Right cardiac atrium (tissue), 5 donors: ENCODE measurements around the gene TMEM14A. TPM values are rescaled to one million over a fixed set of nuclear protein-coding genes. Genes with fewer than 3 reads are reported as not detected.
"Not testable (repeated sequence)": the region's sequence is repeated elsewhere in the genome, so short reads cannot be mapped to it uniquely, and the experiment has no call there.

ENCODE experiments used
- ATAC-seq, 2 donors: fragments of 200-7000 bp; cut with Tn5 transposase; one replicate each; pipeline versions ENCODE4 v1.8.0 to v1.9.1; 2020; ENCODE audit warnings: moderate library complexity in 2 of 2, mild to moderate bottlenecking in 1 of 2
- DNase-seq, 3 donors: peaks; one replicate each; pipeline ENCODE4 v3.0.0-alpha.2; 2020
- H3K27ac ChIP-seq: one replicate; pipeline ENCODE4 v1.5.1; 2013; ENCODE audit warnings: mild to moderate bottlenecking, low read length, control low read depth, moderate library complexity
- H3K27me3 ChIP-seq: one replicate; pipeline ENCODE4 v1.6.1; 2013; ENCODE audit not compliant: control insufficient read depth, insufficient read depth
- H3K4me1 ChIP-seq: one replicate; pipeline ENCODE4 v1.6.1; 2013; ENCODE audit warnings: low read length; ENCODE audit not compliant: control insufficient read depth, insufficient read depth
- H3K4me3 ChIP-seq: one replicate; pipeline ENCODE4 v1.5.1; 2013; ENCODE audit warnings: low read length, control low read depth
- H3K9me3 ChIP-seq: one replicate; pipeline ENCODE4 v1.6.1; 2013; ENCODE audit warnings: low read length; ENCODE audit not compliant: control insufficient read depth
- WGBS: extraction: QIAGEN DNeasy Blood & Tissue Kit; methylation state at CpG from one replicate; pipeline ENCODE4 v1.1.7; 2013; 5-methylcytosine and 5-hydroxymethylcytosine counted together
- intact Hi-C, 4 donors: fragments of 100-400 bp; cut with DNase I; formaldehyde crosslinking; loops; one replicate each; pipeline versions ENCODE4 v1.11.0 to v1.14.0; 2022 to 2023
- polyA plus RNA-seq: library from polyadenylated mRNA; stranded (reverse); fragments of 200-250 nt; gene quantifications from one replicate; pipeline ENCODE4 v1.2.3, GENCODE V29; 2013
- total RNA-seq, 4 donors: library from RNA; stranded (reverse); fragmentation: NEBNext Ultra II Directional; extraction: Animal tissue kit (Norgen Biotek cat#: 25700); gene quantifications; one replicate each; pipeline ENCODE4 v1.2.1, GENCODE V29; 2021
- donor health status: healthy with polysubstance abuse.
- donor health status: DM: no; HTN: yes; CAD: no.
- donor health status: DM: no; HTN: no; CAD: no.
- donor health status: DM: no; HTN: yes; CAD: no; lungs with severe emphysema.
- donor health status: DM: yes; HTN: yes; CAD: no.

The TMEM14A gene
- total and polyA plus RNA-seq, 5 donors: 8.7 to 19.5 (median 15.2) TPM

DNA sequence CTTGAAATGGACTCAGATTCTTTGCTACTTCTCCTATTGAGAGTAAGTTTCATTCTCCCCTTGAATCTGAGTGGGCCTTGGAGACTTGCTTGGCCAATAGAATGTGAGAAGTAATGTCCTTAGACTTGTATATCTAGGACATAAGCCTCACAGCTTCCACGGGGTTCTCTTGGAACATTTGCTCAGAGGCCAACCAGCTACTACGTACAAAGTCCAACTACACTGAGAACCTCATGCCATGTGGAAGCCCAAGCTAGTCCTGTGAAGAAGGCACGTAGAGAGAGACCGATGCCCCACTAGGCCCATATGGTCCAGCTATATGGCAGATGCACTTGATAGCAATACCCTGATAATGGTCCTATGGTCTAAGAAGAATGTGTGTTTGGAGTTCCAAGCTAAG is 22.9 kb downstream of the TMEM14A start:
- Histone ChIP-seq H3K9me3 (no peaks in the 10 kb centered on the region), H3K4me1 (no peaks in the 10 kb centered on the region), H3K27me3 (no peaks in the 10 kb centered on the region), H3K4me3 (no peak overlapping the region), H3K27ac (no peak overlapping the region)
- DNase-seq (no peak), ATAC-seq (no peak)
- intact Hi-C loops: no loop called here
- WGBS: 95% methylated on average over 4 of the region's 4 CpGs

DNA sequence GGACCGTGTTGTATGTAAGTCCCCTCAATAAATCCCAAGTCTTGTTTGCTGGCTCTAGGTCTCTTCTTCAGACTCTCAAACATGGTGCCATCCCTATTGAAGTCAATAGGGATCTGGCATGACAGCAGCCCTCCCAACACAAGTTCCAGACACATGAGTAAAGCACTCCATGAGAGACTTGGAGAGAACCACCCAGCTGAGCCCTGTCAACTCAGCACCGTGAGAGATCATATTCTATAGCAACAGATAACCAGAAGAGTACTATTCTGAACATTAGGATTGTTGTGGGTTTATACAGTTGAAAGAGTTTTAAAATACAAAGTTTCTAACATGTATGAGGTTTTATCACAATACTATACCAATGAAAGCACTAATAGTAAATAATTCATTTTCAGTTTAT is 23.5 kb downstream of the TMEM14A start:
- H3K27me3 ChIP-seq: no peaks in the 10 kb centered on the region
- no peak for DNase-seq
- no peaks in the 10 kb centered on the region for H3K9me3 ChIP-seq
- H3K4me1 ChIP-seq: no peaks in the 10 kb centered on the region
- no peak overlapping the region for H3K4me3 ChIP-seq
- 91% methylated on average over 2 of the region's 2 CpGs for WGBS
- intact Hi-C loops: no loop called here
- H3K27ac ChIP-seq: no peak overlapping the region
- no peak for ATAC-seq

DNA sequence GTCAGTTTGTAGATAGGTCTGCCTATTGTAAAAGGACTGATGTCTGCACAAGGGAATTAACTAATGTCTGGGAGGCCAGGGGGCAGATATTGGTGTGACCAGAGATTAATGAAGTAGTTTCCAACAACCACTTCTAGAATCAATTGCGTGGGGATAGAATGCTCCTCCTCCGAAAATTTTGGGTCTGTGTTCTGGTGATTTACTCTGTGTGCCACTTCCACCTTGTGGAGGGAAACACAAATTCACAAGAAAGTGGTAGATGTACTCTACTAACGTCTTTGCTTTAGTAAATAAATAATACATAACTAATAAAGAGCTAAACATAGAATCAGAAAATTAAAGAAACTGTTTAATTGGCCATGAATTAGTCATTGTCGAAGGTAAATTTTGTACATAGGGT is 25.5 kb downstream of the TMEM14A start:
- no peak for ATAC-seq
- no peaks in the 10 kb centered on the region for H3K4me1 ChIP-seq
- no peak overlapping the region for H3K27ac ChIP-seq
- H3K9me3 ChIP-seq: no peaks in the 10 kb centered on the region
- intact Hi-C loops: no loop called here
- H3K27me3 ChIP-seq: no peaks in the 10 kb centered on the region
- no peak for DNase-seq
- WGBS: 66% methylated on average over 4 of the region's 4 CpGs
- no peak overlapping the region for H3K4me3 ChIP-seq

DNA sequence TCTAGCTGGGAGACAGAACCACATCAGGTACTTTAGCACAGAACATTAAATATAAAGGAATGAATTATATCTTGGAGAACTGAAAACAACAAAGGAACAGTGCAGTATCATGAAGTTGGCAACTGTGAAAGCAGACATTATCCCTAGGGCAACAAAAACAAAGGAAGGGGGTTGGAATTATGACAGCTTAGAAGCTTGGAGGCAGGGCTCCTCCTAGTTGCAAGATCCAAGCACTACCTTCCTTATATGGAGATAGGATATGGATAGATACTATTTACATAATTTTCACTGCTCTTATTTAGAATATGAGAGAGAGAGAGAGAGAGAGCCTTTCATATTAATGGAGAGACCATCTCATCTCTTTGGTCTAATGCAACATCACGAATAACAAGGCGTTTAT is 27.0 kb downstream of the TMEM14A start:
- WGBS: 94% methylated on average over 2 of the region's 2 CpGs
- ATAC-seq: no peak
- no peaks in the 10 kb centered on the region for H3K27me3 ChIP-seq
- no peak overlapping the region for H3K4me3 ChIP-seq
- H3K9me3 ChIP-seq: no peaks in the 10 kb centered on the region
- no peaks in the 10 kb centered on the region for H3K4me1 ChIP-seq
- no peak overlapping the region for H3K27ac ChIP-seq
- no peak for DNase-seq
- intact Hi-C loops: no loop called here

DNA sequence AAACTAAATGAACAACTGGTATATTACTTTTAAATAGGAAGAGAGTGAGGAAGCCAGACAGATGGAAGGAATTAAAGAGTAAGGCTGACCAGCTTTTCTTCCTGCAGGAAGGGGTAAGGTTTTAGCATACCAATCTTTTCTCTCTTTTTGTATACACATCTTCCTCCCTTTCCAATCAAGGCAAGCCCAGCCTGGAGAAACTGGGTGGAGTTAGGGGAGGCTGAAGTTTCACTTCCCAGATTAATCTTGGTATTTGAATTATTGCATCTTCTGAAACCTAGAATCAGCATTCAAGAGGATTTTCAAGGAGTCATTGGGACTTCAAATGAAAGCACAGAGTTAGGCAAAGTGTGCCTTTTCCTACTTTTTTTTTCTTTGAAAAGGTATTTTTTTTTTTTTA is 33.1 kb downstream of the TMEM14A start:
- H3K9me3 ChIP-seq: no peaks in the 10 kb centered on the region
- intact Hi-C loops: no loop called here
- DNase-seq: no peak
- H3K27me3 ChIP-seq: no peaks in the 10 kb centered on the region
- no peak overlapping the region for H3K4me3 ChIP-seq
- no peaks in the 10 kb centered on the region for H3K4me1 ChIP-seq
- ATAC-seq: no peak
- no peak overlapping the region for H3K27ac ChIP-seq

DNA sequence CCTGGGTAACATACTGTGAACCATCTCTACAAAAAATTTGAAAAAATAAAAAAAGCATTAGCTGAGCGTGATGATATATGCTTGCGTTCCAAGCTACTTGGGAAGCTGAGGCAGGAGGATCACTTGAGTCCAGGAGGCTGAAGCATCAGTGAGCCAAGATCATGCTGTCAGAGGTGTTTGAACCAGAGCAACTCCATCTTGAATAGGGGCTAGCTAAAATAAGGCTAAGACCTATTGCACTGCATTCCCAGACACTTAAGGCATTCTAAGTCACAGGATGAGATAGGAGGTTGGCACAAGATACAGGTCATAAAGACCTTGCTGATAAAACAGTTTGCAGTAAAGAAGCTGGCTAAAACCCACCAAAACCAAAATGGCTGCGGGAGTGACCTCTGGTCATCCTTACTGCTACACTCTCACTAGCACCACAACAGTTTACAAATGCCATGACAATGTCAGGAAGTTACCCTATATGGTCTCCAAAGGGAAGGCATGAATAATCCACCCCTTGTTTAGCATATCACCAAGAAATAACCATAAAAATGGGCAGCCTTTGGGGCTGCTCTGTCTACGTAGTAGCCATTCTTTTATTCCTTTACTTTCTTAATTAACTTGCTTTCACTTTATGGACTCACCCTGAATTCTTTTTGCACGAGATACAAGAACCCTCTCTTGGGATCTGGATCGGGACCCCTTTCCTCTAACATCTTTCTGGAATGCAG is 34.0 kb downstream of the TMEM14A start:
- H3K9me3 ChIP-seq, intact Hi-C loops, H3K27me3 ChIP-seq, DNase-seq, H3K4me1 ChIP-seq, H3K27ac ChIP-seq, ATAC-seq, H3K4me3 ChIP-seq: not testable (repeated sequence)
- 89% methylated on average over 6 of the region's 6 CpGs for WGBS

DNA sequence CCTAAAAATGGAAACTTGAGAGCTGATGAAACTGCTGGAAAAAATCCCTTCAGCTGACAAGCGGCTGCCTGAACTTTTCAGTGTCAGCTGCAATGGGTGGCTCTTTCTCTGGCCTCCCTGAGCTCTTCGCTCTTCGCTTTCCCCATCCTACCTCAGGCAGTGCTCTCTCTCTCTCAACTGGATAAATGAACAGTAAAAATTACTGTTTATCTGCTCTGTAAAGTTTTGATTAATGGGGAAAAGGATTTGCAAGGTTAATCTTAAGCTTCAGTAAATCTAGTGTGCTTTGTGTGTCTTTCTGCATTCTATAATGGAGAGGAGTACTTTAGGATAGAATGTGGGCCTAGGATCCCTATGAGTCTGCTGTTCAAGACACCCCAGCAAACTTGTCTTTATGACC is 35.1 kb downstream of the TMEM14A start:
- DNase-seq (no peak), ATAC-seq (no peak)
- intact Hi-C loops: no loop called here
- Histone ChIP-seq H3K4me1 (no peaks in the 10 kb centered on the region), H3K4me3 (no peak overlapping the region), H3K27me3 (no peaks in the 10 kb centered on the region), H3K9me3 (no peaks in the 10 kb centered on the region), H3K27ac (no peak overlapping the region)
- 96% methylated on average over 3 of the region's 3 CpGs for WGBS

DNA sequence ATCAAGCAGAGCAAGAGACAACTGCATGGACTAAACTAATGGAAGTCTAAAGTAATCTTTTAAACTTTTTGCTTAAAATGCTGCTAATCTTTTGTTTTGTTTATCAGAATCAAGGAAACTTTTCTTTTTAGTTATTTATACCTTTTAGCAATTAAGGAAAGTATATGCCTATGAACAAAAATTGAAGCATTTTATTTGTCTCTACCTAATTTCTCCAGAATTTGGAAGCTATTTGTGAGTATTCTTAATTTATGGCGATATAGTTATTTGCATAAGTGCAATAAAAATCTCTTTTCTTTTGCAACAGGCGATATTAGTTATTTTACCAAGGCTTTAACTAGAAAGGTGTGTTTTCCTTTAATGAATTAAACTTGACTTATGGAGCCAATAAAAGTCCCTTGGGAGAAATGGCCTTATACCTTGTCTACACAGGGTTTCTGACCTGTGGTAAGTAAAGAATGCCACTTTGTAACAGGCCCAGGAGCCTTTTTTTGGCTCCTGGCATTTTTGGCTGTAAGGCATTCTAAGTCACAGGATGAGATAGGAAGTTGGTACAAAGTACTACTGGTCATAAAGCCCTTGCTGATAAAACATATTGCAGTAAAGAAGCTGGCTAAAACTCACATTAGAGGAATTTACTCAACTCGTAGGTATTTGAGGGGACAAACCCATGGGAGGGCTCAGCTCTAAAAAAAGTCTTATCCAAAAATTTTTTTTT is 37.2 kb downstream of the TMEM14A start:
- DNase-seq (no peak), ATAC-seq (no peak)
- Histone ChIP-seq H3K27ac (no peak overlapping the region), H3K27me3 (no peaks in the 10 kb centered on the region), H3K4me3 (no peak overlapping the region), H3K4me1 (no peaks in the 10 kb centered on the region), H3K9me3 (no peaks in the 10 kb centered on the region)
- intact Hi-C loops: no loop called here
- WGBS: 70% methylated on average over 3 of the region's 3 CpGs

DNA sequence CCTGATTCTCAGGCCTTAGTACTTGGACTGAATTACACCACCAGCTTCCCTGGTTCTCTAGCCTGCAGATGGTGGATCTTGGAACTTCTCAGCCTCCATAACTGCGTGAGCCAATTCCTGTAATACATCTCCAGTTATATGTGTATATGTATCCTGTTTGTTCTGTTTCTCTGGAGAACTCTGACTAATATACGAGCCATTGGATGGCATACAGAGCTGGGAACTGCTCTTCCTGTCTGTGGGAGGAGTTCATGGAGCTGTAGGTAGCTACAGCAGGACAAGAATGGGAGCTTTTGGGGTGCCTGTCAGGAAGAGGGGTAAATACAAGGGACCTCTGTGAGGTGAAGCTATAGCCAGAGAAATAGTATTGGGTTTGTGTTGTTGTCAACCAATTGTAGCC is 41.2 kb downstream of the TMEM14A start:
- no peaks in the 10 kb centered on the region for H3K4me1 ChIP-seq
- DNase-seq (no peak), ATAC-seq (no peak)
- intact Hi-C loops: no loop called here
- no peaks in the 10 kb centered on the region for H3K27me3 ChIP-seq
- no peak overlapping the region for H3K4me3 ChIP-seq
- no peaks in the 10 kb centered on the region for H3K9me3 ChIP-seq
- 69% methylated on average over 2 of the region's 2 CpGs for WGBS
- no peak overlapping the region for H3K27ac ChIP-seq

DNA sequence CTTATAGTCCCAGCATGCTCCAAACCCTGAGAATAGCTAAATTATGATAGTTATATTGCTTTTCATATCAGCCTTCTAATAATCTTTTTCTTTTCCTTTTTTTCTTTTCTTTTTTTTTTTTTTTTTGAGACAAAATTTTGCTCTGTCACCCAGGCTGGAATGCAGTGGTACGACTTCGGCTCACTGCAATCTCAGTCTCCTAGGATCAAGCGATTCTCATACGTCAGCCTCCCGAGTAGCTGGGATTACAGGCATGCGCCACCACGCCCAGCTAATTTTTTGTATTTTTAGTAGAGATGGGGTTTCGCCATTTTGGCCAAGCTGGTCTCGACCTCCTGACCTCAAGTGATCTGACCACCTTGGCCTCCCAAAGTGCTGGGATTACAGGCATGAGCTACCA is 43.8 kb downstream of the TMEM14A start:
- H3K4me1 ChIP-seq, H3K27me3 ChIP-seq, ATAC-seq, H3K4me3 ChIP-seq, DNase-seq, H3K9me3 ChIP-seq, H3K27ac ChIP-seq, intact Hi-C loops: not testable (repeated sequence)
- 92% methylated on average over 9 of the region's 9 CpGs for WGBS

DNA sequence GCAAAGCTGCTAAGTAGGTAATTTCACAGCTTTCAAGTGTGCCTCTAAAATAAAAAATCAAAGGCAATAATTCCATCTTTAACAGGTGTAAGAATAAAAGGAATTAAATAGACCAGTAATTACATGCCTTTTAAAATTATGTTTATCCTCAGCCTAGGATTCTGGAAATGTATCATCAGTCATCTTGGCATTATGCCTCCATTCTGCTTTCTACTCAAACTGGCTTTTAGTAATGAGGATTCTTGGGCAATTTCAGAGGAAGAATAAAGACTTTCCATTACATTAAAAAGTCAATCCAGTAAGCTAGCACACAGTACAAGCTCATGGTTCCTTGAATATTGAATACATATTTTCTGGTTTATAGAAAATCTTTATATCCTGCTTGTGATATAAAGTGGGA is 47.6 kb downstream of the TMEM14A start:
- ATAC-seq: no peak
- DNase-seq: no peak
- Histone ChIP-seq H3K9me3 (no peaks in the 10 kb centered on the region), H3K27me3 (no peaks in the 10 kb centered on the region), H3K4me1 (no peaks in the 10 kb centered on the region), H3K27ac (no peak overlapping the region), H3K4me3 (no peak overlapping the region)
- intact Hi-C loops: no loop called here
